Inflammatory macrophage treated with lipopolysaccharide for 4 hours (primary cell): ENCODE results near the gene NOL3.

Experiments used
- DNase-seq: peaks from one replicate; pipeline ENCODE4 v3.0.0-alpha.2; 2020

The NOL3 gene

GRCh38 chr16:67190448-67191399 is 20.4 kb downstream of the NOL3 start:
- DNase-seq, result no peak

DNA sequence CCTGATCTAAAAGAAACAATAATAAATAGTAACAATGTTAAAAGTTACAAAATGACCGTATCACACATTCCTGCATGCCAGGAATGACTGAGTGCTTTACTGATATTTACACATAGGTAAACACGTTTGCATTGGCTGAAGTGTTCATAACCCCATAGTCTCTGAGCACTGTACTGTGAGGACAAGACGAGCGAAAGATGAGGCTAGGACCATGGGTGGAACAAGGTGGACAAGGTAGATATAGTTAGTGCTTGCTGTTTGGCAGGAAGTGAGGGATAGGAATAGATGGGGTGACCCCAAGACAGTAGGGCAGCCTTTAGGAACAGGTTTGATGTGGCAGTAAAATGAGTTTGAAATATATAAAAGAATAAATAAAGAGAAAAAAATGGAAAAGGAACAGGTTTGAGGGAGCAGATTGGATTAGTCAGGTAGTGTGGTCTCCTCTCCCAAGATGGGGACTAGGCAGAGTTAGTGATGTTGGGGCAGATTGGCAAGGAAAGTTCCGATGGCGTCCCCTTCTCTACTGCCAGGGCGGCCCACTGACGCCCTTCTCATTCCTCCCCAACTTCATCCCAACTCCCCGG is 21.2 kb downstream of the NOL3 start:
- no peak for DNase-seq

DNA sequence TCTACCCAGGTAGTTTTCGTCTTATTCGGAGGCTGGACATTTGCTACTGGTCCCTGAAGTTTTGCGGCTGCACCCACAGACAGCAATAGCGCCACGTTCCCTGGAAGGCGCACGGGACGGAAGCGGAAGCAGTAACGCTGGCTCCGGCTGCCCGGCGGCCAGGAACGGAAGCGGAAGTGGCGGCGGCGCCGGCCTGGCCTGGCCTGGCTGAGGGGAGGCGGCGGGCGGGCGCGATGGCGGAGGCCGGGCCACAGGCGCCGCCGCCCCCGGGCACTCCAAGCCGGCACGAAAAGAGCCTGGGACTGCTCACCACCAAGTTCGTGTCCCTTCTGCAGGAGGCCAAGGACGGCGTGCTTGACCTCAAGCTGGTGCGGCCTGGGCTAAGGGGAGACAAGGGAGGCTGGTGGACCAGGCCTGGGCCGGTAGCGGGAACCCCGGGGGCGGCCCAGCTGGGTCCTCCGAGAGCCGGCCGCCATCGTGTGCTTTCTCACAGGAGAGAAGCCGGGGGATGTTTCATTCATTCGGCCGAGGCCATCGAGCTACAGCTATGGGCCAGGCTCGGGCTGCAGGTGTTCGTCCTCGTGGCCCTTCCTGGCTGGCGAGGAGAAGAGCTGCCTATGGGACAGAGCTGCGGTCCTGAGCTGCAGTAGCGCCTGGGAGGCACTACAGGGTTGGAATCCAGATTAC is 21.8 kb downstream of the NOL3 start, which contains the start of gene E2F4:
Gene E2F4, plus strand, starts transcription at position 161 of the 687 bp plus-strand sequence. Its CDS starts 73 bp downstream, at position 234.
- peak; percentile 95 for DNase-seq

DNA sequence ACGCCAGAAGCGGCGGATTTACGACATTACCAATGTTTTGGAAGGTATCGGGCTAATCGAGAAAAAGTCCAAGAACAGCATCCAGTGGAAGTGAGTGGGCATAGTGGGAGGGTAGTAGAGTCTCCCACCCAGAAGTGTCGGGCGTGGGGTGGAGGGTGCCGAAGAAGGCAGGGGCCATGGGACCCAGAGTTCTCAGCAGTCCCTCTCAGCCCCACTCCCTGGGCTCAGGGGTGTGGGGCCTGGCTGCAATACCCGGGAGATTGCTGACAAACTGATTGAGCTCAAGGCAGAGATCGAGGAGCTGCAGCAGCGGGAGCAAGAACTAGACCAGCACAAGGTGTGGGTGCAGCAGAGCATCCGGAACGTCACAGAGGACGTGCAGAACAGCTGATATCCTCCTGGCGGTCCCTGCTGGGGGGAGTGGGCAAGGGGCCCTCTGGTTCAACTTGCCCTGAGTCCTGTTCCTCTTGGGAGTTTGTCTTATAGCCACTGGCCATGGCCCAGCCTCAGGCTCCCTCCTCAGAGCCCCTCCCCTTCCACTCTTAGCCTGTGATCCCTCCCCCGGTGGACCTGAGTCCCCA is 22.5 kb downstream of the NOL3 start:
- no peak for DNase-seq

DNA sequence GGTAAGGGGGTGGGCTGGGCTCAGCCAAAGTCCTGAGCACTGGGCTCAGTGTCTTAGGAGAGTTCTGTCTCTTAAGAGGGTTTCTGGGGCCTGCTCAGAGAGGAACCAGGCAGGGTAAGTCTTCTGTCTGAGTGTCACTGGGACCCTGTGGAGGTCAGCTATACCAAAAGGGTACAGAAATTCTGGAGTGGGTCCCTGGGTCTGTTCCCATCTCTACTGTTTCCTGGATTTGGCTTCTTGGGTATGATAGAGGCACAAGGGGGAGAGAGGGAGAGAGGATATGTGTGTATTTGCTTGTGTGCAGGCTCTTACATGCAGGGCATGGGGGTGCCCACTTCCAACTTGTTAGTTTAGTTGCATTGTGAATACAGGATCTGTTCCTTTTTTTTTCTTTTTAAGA is 23.2 kb downstream of the NOL3 start:
- DNase-seq, result no peak

GRCh38 chr16:67194260-67194659 is 23.9 kb downstream of the NOL3 start:
- DNase-seq, result no peak

DNA sequence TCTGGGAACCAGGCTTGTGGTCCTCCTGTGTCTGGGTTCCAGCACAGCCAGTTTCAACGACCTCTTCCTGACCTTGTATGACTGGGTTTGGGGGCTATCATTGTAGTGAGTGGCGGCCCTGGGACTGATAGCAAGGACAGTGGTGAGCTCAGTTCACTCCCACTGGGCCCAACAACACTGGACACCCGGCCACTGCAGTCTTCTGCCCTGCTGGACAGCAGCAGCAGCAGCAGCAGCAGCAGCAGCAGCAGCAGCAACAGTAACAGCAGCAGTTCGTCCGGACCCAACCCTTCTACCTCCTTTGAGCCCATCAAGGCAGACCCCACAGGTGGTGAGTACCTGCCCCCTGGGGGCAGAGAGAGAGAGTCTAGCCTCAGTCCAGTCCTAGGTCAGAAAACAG is 25.3 kb downstream of the NOL3 start:
- no peak for DNase-seq

- DNase-seq, result no peak
Observed at GRCh38 chr16:67196881-67197280, 26.5 kb downstream of the NOL3 start.

GRCh38 chr16:67197704-67198103 is 27.4 kb downstream of the NOL3 start:
- no peak for DNase-seq

GRCh38 chr16:67198238-67198734 is 27.9 kb downstream of the NOL3 start:
- peak; percentile 65 for DNase-seq

- no peak for DNase-seq
Observed at GRCh38 chr16:67199011-67199807, 28.9 kb downstream of the NOL3 start, which contains the start of gene ELMO3. TSS of gene ELMO3 (plus strand) at chr16:67199131. CDS start at chr16:67199327, 196 bp downstream.

- DNase-seq, result no peak
Observed at GRCh38 chr16:67199808-67200198, 29.5 kb downstream of the NOL3 start.

- no peak for DNase-seq
Observed at GRCh38 chr16:67200491-67200890, 30.2 kb downstream of the NOL3 start.

- DNase-seq, result no peak
Observed at GRCh38 chr16:67201411-67202345, 31.3 kb downstream of the NOL3 start.

GRCh38 chr16:67202426-67202825 is 32.1 kb downstream of the NOL3 start:
- no peak for DNase-seq

DNA sequence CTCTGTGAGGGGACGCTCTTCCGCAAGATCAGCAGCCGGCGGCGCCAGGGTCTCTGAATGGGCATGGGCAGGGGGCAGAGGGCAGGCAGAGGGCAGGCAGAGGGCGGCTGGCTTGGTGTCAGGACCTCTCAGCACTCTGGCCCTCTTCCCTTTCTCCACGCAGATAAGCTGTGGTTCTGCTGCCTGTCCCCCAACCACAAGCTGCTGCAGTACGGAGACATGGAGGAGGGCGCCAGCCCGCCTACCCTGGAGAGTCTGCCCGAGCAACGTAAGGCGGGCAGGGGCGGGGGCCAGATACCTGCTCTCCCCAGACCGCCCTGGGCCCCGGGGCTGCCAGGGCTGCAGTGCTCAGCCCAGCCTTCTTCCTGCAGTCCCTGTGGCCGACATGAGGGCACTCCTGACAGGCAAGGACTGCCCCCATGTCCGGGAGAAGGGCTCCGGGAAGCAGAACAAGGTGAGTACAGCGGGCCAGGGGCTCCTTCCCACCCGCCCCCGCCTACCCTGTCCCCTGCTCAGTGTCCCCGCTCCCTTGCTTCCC is 32.7 kb downstream of the NOL3 start:
- no peak for DNase-seq

- no peak for DNase-seq
Observed at GRCh38 chr16:67204076-67204475, 33.7 kb downstream of the NOL3 start.

DNA sequence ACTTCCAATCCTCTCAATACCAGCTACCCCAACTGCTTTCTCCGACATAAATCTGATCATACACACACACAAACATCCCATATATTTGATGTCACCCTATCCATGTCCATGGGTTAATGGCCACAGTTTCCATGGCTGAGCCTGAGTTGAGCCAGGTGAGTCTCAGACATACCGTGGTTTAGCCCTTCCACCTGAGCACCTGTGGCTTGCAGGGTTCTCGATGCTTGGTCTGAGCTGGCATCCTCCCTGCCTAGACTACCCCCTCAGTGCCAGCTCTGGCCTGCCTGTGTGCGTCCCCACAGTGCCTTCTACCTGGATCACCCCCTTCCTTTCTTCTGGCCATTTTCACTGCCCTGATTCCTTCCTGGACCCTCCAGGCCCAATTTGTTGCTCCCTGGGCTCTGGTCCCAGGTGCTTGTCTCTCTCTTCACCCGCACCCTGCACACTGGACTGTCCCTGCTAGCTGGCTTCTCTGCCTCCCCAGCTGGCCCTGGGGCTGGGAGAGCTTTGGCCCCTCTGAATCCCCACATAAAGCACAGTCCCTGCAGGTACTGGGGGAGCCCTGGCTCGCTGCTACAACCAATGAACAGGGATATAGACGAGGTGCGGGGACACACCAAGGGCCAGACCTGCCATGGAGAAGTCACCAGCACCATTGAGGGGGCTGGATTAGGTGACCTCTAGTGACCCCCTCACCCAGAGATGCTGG is 35.9 kb downstream of the NOL3 start:
- DNase-seq, result no peak

DNA sequence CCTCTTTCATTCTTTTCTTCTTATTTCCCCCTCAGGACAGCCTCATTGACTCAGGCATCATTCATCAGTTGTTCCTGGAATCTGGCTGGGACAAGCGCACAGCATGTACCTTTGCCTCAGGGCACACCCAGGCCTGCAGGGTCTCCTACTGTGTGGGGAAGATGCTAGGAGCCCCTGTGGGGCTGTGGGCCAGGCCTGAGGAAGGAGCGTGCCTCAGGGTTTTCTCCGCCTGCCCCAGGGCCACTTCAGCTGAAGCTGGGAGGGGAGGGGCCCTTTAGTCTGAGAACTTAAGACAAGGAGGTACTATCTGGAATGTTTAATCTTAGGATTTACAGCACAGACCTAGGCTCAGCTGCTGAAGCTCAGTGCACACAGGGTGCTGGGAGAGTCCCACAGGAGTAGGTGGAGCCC is 36.5 kb downstream of the NOL3 start:
- no peak for DNase-seq
